Suprapubic skin (tissue), 4 donors: ENCODE results near the gene ARHGAP5. TPM values are rescaled to one million over a fixed set of nuclear protein-coding genes. Genes with fewer than 3 reads are reported as not detected.

ENCODE experiments used
- DNase-seq, 2 donors: peaks; one replicate each; pipeline ENCODE4 v3.0.0-alpha.2; 2019; ENCODE audit warnings: low spot score in 2 of 2
- H3K27ac ChIP-seq: fragments of 200-600 bp; sonication (generic); one replicate; pipeline ENCODE4 v1.5.1; 2019
- H3K27me3 ChIP-seq: fragments of 200-600 bp; sonication (generic); one replicate; pipeline ENCODE4 v1.5.1; 2019
- H3K36me3 ChIP-seq: fragments of 200-600 bp; sonication (generic); one replicate; pipeline ENCODE4 v1.5.1; 2019
- H3K4me1 ChIP-seq: fragments of 200-600 bp; sonication (generic); one replicate; pipeline ENCODE4 v1.5.1; 2019
- H3K4me3 ChIP-seq: fragments of 200-600 bp; sonication (generic); one replicate; pipeline ENCODE4 v1.5.1; 2019; ENCODE audit warnings: mild to moderate bottlenecking
- H3K9me3 ChIP-seq: fragments of 200-600 bp; sonication (generic); one replicate; pipeline ENCODE4 v1.5.1; 2019
- CTCF ChIP-seq, 2 donors: fragments of 200-600 bp in 1 of 2; fragments of 450-650 bp in 1 of 2; sonication (generic) in 1 of 2; IDR thresholded peaks; one replicate each; pipeline ENCODE4 v1.5.1; 2016 to 2019; ENCODE audit warnings: antibody characterized with exemption in 2 of 2, mild to moderate bottlenecking in 1 of 2, moderate library complexity in 1 of 2
- EP300 ChIP-seq: sonication (generic); formaldehyde crosslinking; IDR thresholded peaks from one replicate; pipeline ENCODE4 v1.6.1; 2017; ENCODE audit warnings: antibody characterized with exemption
- POLR2A ChIP-seq, 2 donors: fragments of 450-650 bp; IDR thresholded peaks; one replicate each; pipeline ENCODE4 v1.6.1; 2017; ENCODE audit warnings: antibody characterized with exemption in 2 of 2, mild to moderate bottlenecking in 2 of 2, moderate library complexity in 2 of 2
- POLR2AphosphoS5 ChIP-seq, 3 donors: sonication (generic); formaldehyde crosslinking; IDR thresholded peaks; one replicate each; pipeline ENCODE4 v1.6.1; 2017; ENCODE audit warnings: antibody characterized with exemption in 3 of 3
- WGBS: methylation state at CpG from one replicate; pipeline ENCODE4 v1.1.5; 2018; 5-methylcytosine and 5-hydroxymethylcytosine counted together
- total RNA-seq, 4 donors: library from RNA; depleted of rRNA; stranded (reverse); fragments of >200 nt; gene quantifications; one replicate each; pipeline ENCODE4 v1.1.0, GENCODE V29; 2016

The ARHGAP5 gene
- total RNA-seq, 4 donors from 2014 or later = 92.5 to 125 (median 109) TPM

- Histone ChIP-seq H3K4me1 (peaks cover 10% of the 10 kb centered on the region), H3K27ac (no peak overlapping the region), H3K9me3 (no peaks in the 10 kb centered on the region), H3K36me3 (no peaks in the 10 kb centered on the region), H3K4me3 (no peak overlapping the region), H3K27me3 (no peaks in the 10 kb centered on the region)
- DNase-seq = no peak
- 96% methylated on average over 1 of the region's 1 CpG for WGBS
- TF ChIP-seq CTCF (IDR thresholded peaks at IDR 0.05) = no peak
- TF ChIP-seq POLR2A (IDR thresholded peaks at IDR 0.05) = no peak
- no peak for TF ChIP-seq EP300
- no peak for TF ChIP-seq POLR2AphosphoS5 (IDR thresholded peaks at IDR 0.05)
Observed at GRCh38 chr14:32072676-32073075, 4.4 kb upstream of the ARHGAP5 start.

DNA sequence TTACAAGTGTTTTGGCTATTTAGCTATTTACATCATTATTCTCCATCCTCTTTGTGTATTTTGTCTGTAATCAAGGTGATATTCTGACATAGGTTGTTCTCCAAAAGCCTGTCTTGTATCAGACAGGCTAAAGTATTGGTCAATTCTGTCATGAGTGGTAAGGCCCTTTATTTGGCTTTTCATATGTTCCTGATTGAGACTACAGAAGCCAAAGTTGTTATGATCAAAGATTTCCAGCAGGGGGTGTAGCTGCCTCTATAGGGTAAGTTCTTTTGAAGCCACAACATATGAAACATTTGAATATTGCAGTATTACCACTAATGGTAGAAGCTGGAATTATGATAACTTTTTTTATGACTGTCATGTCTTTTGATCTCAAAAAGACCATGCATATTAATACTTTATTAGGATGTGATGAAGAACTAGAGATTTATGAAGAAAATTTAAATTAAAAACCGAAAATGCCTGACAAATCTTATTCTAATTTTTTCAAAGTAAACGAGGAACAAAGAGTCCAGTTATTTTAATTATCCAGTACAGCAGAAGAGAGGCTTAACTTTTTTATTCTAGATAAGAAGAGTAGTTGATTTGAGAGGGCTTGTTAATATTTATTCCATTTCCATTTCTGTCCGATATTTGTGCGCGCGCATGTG lies 3.4 kb upstream of the ARHGAP5 start:
- no peaks in the 10 kb centered on the region for H3K27me3 ChIP-seq
- no peaks in the 10 kb centered on the region for H3K9me3 ChIP-seq
- no peak overlapping the region for H3K27ac ChIP-seq
- TF ChIP-seq CTCF (IDR thresholded peaks at IDR 0.05) (peak; percentile 59 to 62), POLR2A (IDR thresholded peaks at IDR 0.05) (no peak)
- 91% methylated on average over 6 of the region's 6 CpGs for WGBS
- H3K36me3 ChIP-seq = no peaks in the 10 kb centered on the region
- H3K4me1 ChIP-seq = peaks cover 17% of the 10 kb centered on the region
- DNase-seq = no peak
- H3K4me3 ChIP-seq = no peak overlapping the region

DNA sequence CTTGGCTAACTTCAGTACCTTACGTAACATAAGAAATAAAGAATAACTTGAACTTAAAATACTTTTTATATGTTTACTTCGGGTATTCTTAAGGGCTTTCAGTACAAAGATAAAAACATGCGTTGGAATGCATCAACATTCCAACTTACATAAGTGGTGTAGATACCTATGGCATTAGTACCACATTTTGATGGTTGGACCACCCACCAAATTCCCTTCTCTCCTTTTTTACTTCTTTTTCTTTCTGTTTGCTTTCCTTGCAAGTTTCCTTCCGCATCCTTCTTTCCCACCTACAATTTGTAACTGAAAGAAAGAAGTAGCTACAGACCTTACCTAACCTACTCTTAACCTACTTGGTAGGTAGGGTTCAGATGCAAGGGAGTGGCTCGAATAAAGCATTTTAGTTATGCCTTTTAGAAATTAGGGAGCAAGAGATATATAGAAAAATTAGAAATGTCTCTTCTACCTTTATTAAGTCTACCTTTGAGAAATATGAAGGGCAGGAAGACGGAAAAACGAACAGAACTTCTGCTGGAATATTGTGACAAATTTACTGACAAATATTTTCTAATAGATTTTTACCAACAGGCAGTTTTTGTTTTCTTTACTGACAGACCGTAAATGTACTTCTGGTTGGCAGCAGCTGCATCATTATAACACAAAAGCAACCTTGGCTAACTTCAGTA lies 2.1 kb upstream of the ARHGAP5 start:
- H3K9me3 ChIP-seq = no peaks in the 10 kb centered on the region
- H3K27me3 ChIP-seq = no peaks in the 10 kb centered on the region
- 51% methylated on average over 8 of the region's 8 CpGs for WGBS
- no peaks in the 10 kb centered on the region for H3K36me3 ChIP-seq
- TF ChIP-seq POLR2A (IDR thresholded peaks at IDR 0.05) (no peak), EP300 (no peak), CTCF (IDR thresholded peaks at IDR 0.05) (no peak), POLR2AphosphoS5 (IDR thresholded peaks at IDR 0.05) (no peak)
- H3K4me3 ChIP-seq = peak overlapping the region; percentile 98
- peaks cover 26% of the 10 kb centered on the region for H3K4me1 ChIP-seq
- peak overlapping the region; percentile 99 for H3K27ac ChIP-seq
- DNase-seq = no peak

DNA sequence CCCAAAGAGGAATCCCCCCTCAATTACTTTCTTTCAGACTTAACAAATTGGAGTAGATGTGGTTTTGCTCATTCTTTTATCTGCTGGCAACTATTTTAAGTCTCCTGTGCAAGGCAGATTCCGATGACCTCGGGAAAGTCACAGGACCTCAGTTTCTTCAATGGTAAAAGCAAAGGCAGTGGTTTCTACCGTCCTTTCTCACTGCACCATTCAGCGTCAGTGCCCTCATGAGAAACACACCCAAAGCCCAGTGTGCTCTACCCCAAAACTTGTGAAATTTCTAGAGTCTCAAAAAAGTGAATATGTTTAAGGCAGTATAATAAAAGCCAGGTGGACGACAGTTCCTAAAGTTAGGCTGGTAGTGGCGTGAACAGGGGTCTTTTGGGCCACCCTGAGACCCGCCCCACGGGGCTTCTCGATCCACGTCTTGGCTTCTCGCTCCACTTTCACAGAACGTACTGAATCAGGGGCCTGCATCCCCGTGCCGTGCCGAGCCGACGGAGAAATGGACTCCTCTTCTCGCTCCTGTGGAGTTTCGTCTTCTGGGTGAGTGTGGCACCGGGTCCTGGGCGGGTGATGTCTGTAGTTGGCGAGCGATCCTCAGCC lies 1.3 kb upstream of the ARHGAP5 start:
- DNase-seq = peak in 1 of 2 donors; percentile 83
- Histone ChIP-seq H3K36me3 (no peaks in the 10 kb centered on the region), H3K4me1 (peaks cover 26% of the 10 kb centered on the region), H3K27ac (peak overlapping the region; percentile 99), H3K27me3 (no peaks in the 10 kb centered on the region), H3K9me3 (no peaks in the 10 kb centered on the region), H3K4me3 (peak overlapping the region; percentile 98)
- TF ChIP-seq POLR2A (IDR thresholded peaks at IDR 0.05) (no peak), CTCF (IDR thresholded peaks at IDR 0.05) (no peak), EP300 (no peak), POLR2AphosphoS5 (IDR thresholded peaks at IDR 0.05) (no peak)
- WGBS = 0% methylated on average over 16 of the region's 23 CpGs
